ENCODE results near the gene RAD23A. TPM values are rescaled to one million over a fixed set of nuclear protein-coding genes. Genes with fewer than 3 reads are reported as not detected.

Gene RAD23A
- total and polyA plus RNA-seq, 2 of the 4 experiments (the other 2 are of a cell fraction) = 54.3 to 67.8 TPM

GRCh38 chr19:12983091-12983490 lies 37.4 kb downstream of the RAD23A start (continued):
- no peak for TF ChIP-seq SMC3 (IDR thresholded peaks at IDR 0.05; ENCODE audit: low read depth, low read length)

- no peak overlapping the region for H3K27ac ChIP-seq (ENCODE audit: insufficient read depth, low read length)
- no peaks in the 10 kb centered on the region for H3K27me3 ChIP-seq (ENCODE audit: control insufficient read depth, insufficient read depth, low read length)
- peak overlapping the region; percentile 40 for H3K9ac ChIP-seq (ENCODE audit: low read depth, low read length)
- H2BK20ac ChIP-seq (ENCODE audit: low read depth, low read length) = no peak overlapping the region
- H3K56ac ChIP-seq (ENCODE audit: extremely low read depth, insufficient read depth, low read length) = peak overlapping the region; percentile 37; the same call in 1 of the 2 replicates
- peak overlapping the region; percentile 89 for H2AFZ ChIP-seq (replicated peaks; ENCODE audit: low read length, poor library complexity)
- intact Hi-C loops (cut with micrococcal nuclease) (loop anchor here (1.0 kb wide), 2 partner anchors 78 to 110 kb away; no protein-coding TSS in a partner anchor), in situ Hi-C loops (cut with MboI; ENCODE audit: low sequenced_read_pairs) (loop anchor here (5.0 to 25.0 kb wide), 2 partner anchors 109 to 754 kb away; a partner anchor contains a TSS), dilution Hi-C loops (cut with HindIII; ENCODE audit: low sequenced_read_pairs, unreplicated experiment) (no loop called here)
- H3K4ac ChIP-seq (ENCODE audit: low read depth, low read length) = peak overlapping the region; percentile 22
- H4K5ac ChIP-seq (ENCODE audit: low read depth, low read length) = no peak overlapping the region; the same call in 1 of the 2 replicates
- ChIA-PET POLR2A (ENCODE audit: unreplicated experiment) (no interaction called here), CTCF (interaction anchor here (0.9 to 4.3 kb wide), 2 partner anchors 78 to 111 kb away, joined by 3 to 25 read pairs; no protein-coding TSS in a partner anchor)
- H3K14ac ChIP-seq (replicated peaks; ENCODE audit: low read depth, low read length) = no peak overlapping the region
- no peaks in the 10 kb centered on the region for H4K20me1 ChIP-seq (ENCODE audit: insufficient read depth, low read length)
- BruUV-seq (replicated peaks) = no TSS peak
- no peak overlapping the region for H2BK5ac ChIP-seq (ENCODE audit: low read depth, low read length, poor library complexity, severe bottlenecking)
- WGBS, 2 experiments (ENCODE audit: extremely low coverage in 2 of 2, insufficient read length in 1 of 2) = 23 to 100% methylated on average over 2 to 20 of the region's 51 CpGs
- no peak overlapping the region for H3K23ac ChIP-seq (ENCODE audit: low read depth, low read length)
- peaks cover 3% of the 10 kb centered on the region; the same call in 1 of the 2 replicates for H3K4me1 ChIP-seq (ENCODE audit: control insufficient read depth, insufficient read depth, low read length)
- H2AK9ac ChIP-seq (replicated peaks; ENCODE audit: low read depth, low read length, poor library complexity) = peak overlapping the region; percentile 97
- H3K9me1 ChIP-seq (ENCODE audit: insufficient read depth, low read length) = no peaks in the 10 kb centered on the region
- no peak overlapping the region; the same call in 1 of the 2 replicates for H4K91ac ChIP-seq (ENCODE audit: insufficient read depth, low read depth, low read length)
- H4K8ac ChIP-seq (ENCODE audit: low read depth in 2 of 2, low read length in 2 of 2) = peak overlapping the region in 1 of 2 experiments; percentile 82; a peak in 1 of 4 replicates
- no peak overlapping the region for H3K18ac ChIP-seq (ENCODE audit: low read depth, low read length)
- H3K9me3 ChIP-seq (ENCODE audit: control insufficient read depth, insufficient read depth, low read length) = no peaks in the 10 kb centered on the region
- H2BK15ac ChIP-seq (ENCODE audit: low read depth, low read length) = no peak overlapping the region; the same call in 2 of the 3 replicates
- H2AK5ac ChIP-seq (ENCODE audit: low read depth, low read length) = peak overlapping the region; percentile 90; the same call in 1 of the 2 replicates
- peak; percentile 94 for ATAC-seq (ENCODE audit: low read depth)
- peak; percentile 70 for DNase-seq
- peak overlapping the region; percentile 42 for H3K4me3 ChIP-seq (ENCODE audit: insufficient read depth, low read depth, low read length)
- H2BK120ac ChIP-seq (ENCODE audit: low read depth, low read length) = no peak overlapping the region
- peak overlapping the region; percentile 42 for H3K4me2 ChIP-seq (ENCODE audit: low read depth, low read length)
- no peaks in the 10 kb centered on the region for H3K36me3 ChIP-seq (ENCODE audit: control insufficient read depth, insufficient read depth, low read length)
- H3K79me1 ChIP-seq (ENCODE audit: low read depth in 1 of 2, low read length in 2 of 2) = no peaks in the 10 kb centered on the region; a peak in 1 of 4 replicates
- TF ChIP-seq MAZ (IDR thresholded peaks at IDR 0.05; ENCODE audit: borderline replicate concordance, low read depth, low read length) = peak; percentile 82
- no peak for TF ChIP-seq FOS (IDR thresholded peaks at IDR 0.05; ENCODE audit: low read depth, low read length)
- peak; percentile 92 for TF ChIP-seq BHLHE40 (IDR thresholded peaks at IDR 0.05; ENCODE audit: low read depth, low read length)
- TF ChIP-seq SMC3 (IDR thresholded peaks at IDR 0.05; ENCODE audit: low read depth, low read length) = peak; percentile 98
- TF ChIP-seq RFX5 (IDR thresholded peaks at IDR 0.05; ENCODE audit: low read depth, low read length) = no peak
- TF ChIP-seq MXI1 (IDR thresholded peaks at IDR 0.05; ENCODE audit: borderline replicate concordance, low read depth, low read length) = peak; percentile 74
- TF ChIP-seq CTCF (conservative IDR thresholded peaks at IDR 0.05; ENCODE audit: low read depth, low read length) = peak; percentile 97
- no peak for TF ChIP-seq NFE2L2 (IDR thresholded peaks at IDR 0.05; ENCODE audit: low read depth, low read length)
- peak; percentile 37; the same call in 1 of the 2 replicates for TF ChIP-seq USF2 (IDR thresholded peaks at IDR 0.05; ENCODE audit: low read depth, low read length)
- TF ChIP-seq RCOR1 (IDR thresholded peaks at IDR 0.05; ENCODE audit: insufficient replicate concordance, low read length) = no peak
- TF ChIP-seq CHD1 (IDR thresholded peaks at IDR 0.05; ENCODE audit: low read depth, low read length) = no peak
- TF ChIP-seq RAD21 (IDR thresholded peaks at IDR 0.05; ENCODE audit: low read length) = peak; percentile 88
- TF ChIP-seq MAFK (IDR thresholded peaks at IDR 0.05; ENCODE audit: low read depth, low read length) = no peak
- peak; percentile 67 for TF ChIP-seq CEBPB (IDR thresholded peaks at IDR 0.05; ENCODE audit: low read depth, low read length)
Measured at GRCh38 chr19:12983542-12984142, 38.0 kb downstream of the RAD23A start.

Measured in IMR-90 (cell line).